ENCODE results near the gene ZNF726.
"Not testable (repeated sequence)": the region's sequence is repeated elsewhere in the genome, so short reads cannot be mapped to it uniquely, and the experiment has no call there.

The ZNF726 gene

GRCh38 chr19:23914402-23915286 is at the start of gene ZNF726:
Gene ZNF726 (plus strand): TSS chr19:23914886. CDS start chr19:23914995, 109 bp downstream.
- DNase-seq = peak; percentile 91 to 93 (median 91)

GRCh38 chr19:23867895-23868294 is 46.8 kb upstream of the ZNF726 start:
- DNase-seq = no peak

- no peak for DNase-seq
Measured at GRCh38 chr19:23868630-23869029, 46.1 kb upstream of the ZNF726 start.

- no peak for DNase-seq
Measured at GRCh38 chr19:23872282-23872919, 42.3 kb upstream of the ZNF726 start.

GRCh38 chr19:23876261-23876660 is 38.4 kb upstream of the ZNF726 start:
- no peak for DNase-seq

GRCh38 chr19:23876756-23877155 is 37.9 kb upstream of the ZNF726 start:
- not testable (repeated sequence) for DNase-seq

GRCh38 chr19:23882493-23882892 is 32.2 kb upstream of the ZNF726 start:
- DNase-seq = no peak

GRCh38 chr19:23884363-23884762 is 30.3 kb upstream of the ZNF726 start:
- no peak for DNase-seq

- DNase-seq = no peak
Measured at GRCh38 chr19:23887642-23888041, 27.0 kb upstream of the ZNF726 start.

- not testable (repeated sequence) for DNase-seq
Measured at GRCh38 chr19:23896096-23896495, 18.6 kb upstream of the ZNF726 start.

GRCh38 chr19:23896912-23897311 is 17.8 kb upstream of the ZNF726 start:
- no peak for DNase-seq

GRCh38 chr19:23901360-23901759 is 13.3 kb upstream of the ZNF726 start:
- DNase-seq = no peak

- DNase-seq = no peak
Measured at GRCh38 chr19:23904406-23904805, 10.3 kb upstream of the ZNF726 start.

- no peak for DNase-seq
Measured at GRCh38 chr19:23905771-23906170, 8.9 kb upstream of the ZNF726 start.

- DNase-seq = no peak
Measured at GRCh38 chr19:23906835-23907234, 7.9 kb upstream of the ZNF726 start.

- no peak for DNase-seq
Measured at GRCh38 chr19:23908165-23908564, 6.5 kb upstream of the ZNF726 start.

- no peak for DNase-seq
Measured at GRCh38 chr19:23909222-23909621, 5.5 kb upstream of the ZNF726 start.

- no peak for DNase-seq
Measured at GRCh38 chr19:23913931-23914330, 755 bp upstream of the ZNF726 start.

- no peak for DNase-seq
Measured at GRCh38 chr19:23916991-23917390, 2.3 kb downstream of the ZNF726 start.

GRCh38 chr19:23917856-23918255 is 3.2 kb downstream of the ZNF726 start:
- no peak for DNase-seq

- DNase-seq = no peak
Measured at GRCh38 chr19:23925285-23925684, 10.6 kb downstream of the ZNF726 start.

GRCh38 chr19:23932878-23933277 is 18.2 kb downstream of the ZNF726 start:
- no peak for DNase-seq

- DNase-seq = not testable (repeated sequence)
Measured at GRCh38 chr19:23937031-23937430, 22.3 kb downstream of the ZNF726 start.

GRCh38 chr19:23943411-23943810 is 28.7 kb downstream of the ZNF726 start:
- DNase-seq = no peak
